Thoracic aorta (tissue), 2 donors: ENCODE results near the gene APCDD1L. TPM values are rescaled to one million over a fixed set of nuclear protein-coding genes. Genes with fewer than 3 reads are reported as not detected.

ENCODE experiments used
- ATAC-seq: fragments of 150-250 bp; one replicate; pipeline ENCODE4 v1.8.0; 2017; ENCODE audit warnings: low read depth; ENCODE audit not compliant: insufficient number of reproducible peaks, low FRiP score
- DNase-seq: peaks from one replicate; pipeline ENCODE4 v3.0.0-alpha.2; 2020; ENCODE audit warnings: low spot score
- H3K27ac ChIP-seq, 2 donors: fragments of 200-600 bp; sonication (generic); 1 replicate in 1 of 2; 2 replicates in 1 of 2; pipeline ENCODE4 v1.5.1; 2016; ENCODE audit warnings: mild to moderate bottlenecking in 2 of 2, moderate library complexity in 2 of 2
- H3K27me3 ChIP-seq: fragments of 200-600 bp; sonication (generic); replicated peaks from 2 replicates; pipeline ENCODE4 v1.6.0; 2016; ENCODE audit warnings: mild to moderate bottlenecking; ENCODE audit not compliant: insufficient read depth
- H3K36me3 ChIP-seq: fragments of 200-600 bp; sonication (generic); one replicate; pipeline ENCODE4 v1.5.1; 2016
- H3K4me1 ChIP-seq, 2 donors: fragments of 200-600 bp; sonication (generic); 1 replicate in 1 of 2; 2 replicates in 1 of 2; pipeline versions ENCODE4 v1.5.1 to v1.6.0; 2016; ENCODE audit warnings: low read depth in 2 of 2, mild to moderate bottlenecking in 1 of 2; ENCODE audit not compliant: control insufficient read depth in 1 of 2
- H3K4me3 ChIP-seq: fragments of 200-600 bp; sonication (generic); 2 replicates; pipeline ENCODE4 v1.5.1; 2016; ENCODE audit warnings: mild to moderate bottlenecking
- H3K9me3 ChIP-seq: fragments of 200-600 bp; sonication (generic); 2 replicates; pipeline ENCODE4 v1.5.1; 2016
- CTCF ChIP-seq: fragments of 200-600 bp; sonication (generic); IDR thresholded peaks from one replicate; pipeline ENCODE4 v1.5.1; 2019; ENCODE audit warnings: antibody characterized with exemption
- total RNA-seq, 2 donors: library from RNA; depleted of rRNA; stranded (reverse); fragments of >200 nt; gene quantifications; one replicate each; pipeline versions ENCODE4 v1.1.0 to v1.2.3, GENCODE V29; 2016

The APCDD1L gene
- total RNA-seq, 2 donors from 2014 or later: 9.2 to 12.9 TPM

GRCh38 chr20:58552366-58552934 lies 37.3 kb upstream of the APCDD1L start:
- Histone ChIP-seq H3K4me1 (peaks cover 0 to 7% of the 10 kb centered on the region in 2 donors), H3K4me3 (no peak overlapping the region), H3K27ac (no peak overlapping the region), H3K9me3 (no peaks in the 10 kb centered on the region), H3K27me3 (no peaks in the 10 kb centered on the region), H3K36me3 (no peaks in the 10 kb centered on the region)
- no peak for DNase-seq
- no peak for TF ChIP-seq CTCF
- ATAC-seq: no peak

- no peaks in the 10 kb centered on the region for H3K9me3 ChIP-seq
- H3K4me1 ChIP-seq: peaks cover 0 to 7% of the 10 kb centered on the region in 2 donors
- ATAC-seq (no peak), DNase-seq (no peak)
- H3K4me3 ChIP-seq: no peak overlapping the region
- H3K27ac ChIP-seq: no peak overlapping the region
- H3K27me3 ChIP-seq: no peaks in the 10 kb centered on the region
- TF ChIP-seq CTCF: no peak
- H3K36me3 ChIP-seq: no peaks in the 10 kb centered on the region
Measured at GRCh38 chr20:58551631-58552030, 36.4 kb upstream of the APCDD1L start.

- no peaks in the 10 kb centered on the region for H3K9me3 ChIP-seq
- H3K27me3 ChIP-seq: no peaks in the 10 kb centered on the region
- DNase-seq: no peak
- H3K36me3 ChIP-seq: no peaks in the 10 kb centered on the region
- H3K4me3 ChIP-seq: no peak overlapping the region
- ATAC-seq: no peak
- H3K27ac ChIP-seq: no peak overlapping the region
- peaks cover 0 to 7% of the 10 kb centered on the region in 2 donors for H3K4me1 ChIP-seq
- no peak for TF ChIP-seq CTCF
Measured at GRCh38 chr20:58550275-58551059, 35.3 kb upstream of the APCDD1L start.

GRCh38 chr20:58549231-58550209 lies 34.3 kb upstream of the APCDD1L start:
- TF ChIP-seq CTCF: no peak
- DNase-seq: no peak
- H3K27ac ChIP-seq: no peak overlapping the region
- H3K4me3 ChIP-seq: no peak overlapping the region
- H3K36me3 ChIP-seq: no peaks in the 10 kb centered on the region
- H3K9me3 ChIP-seq: no peaks in the 10 kb centered on the region
- H3K27me3 ChIP-seq: no peaks in the 10 kb centered on the region
- peaks cover 0 to 7% of the 10 kb centered on the region in 2 donors for H3K4me1 ChIP-seq
- no peak for ATAC-seq
